Activated CD8-positive, alpha-beta memory T cell treated with anti-CD3 and anti-CD28 coated beads for 36 hours (primary cell): ENCODE results near the gene TMEM253. TPM values are rescaled to one million over a fixed set of nuclear protein-coding genes. Genes with fewer than 3 reads are reported as not detected.

Experiments
- CTCF ChIA-PET: fragments of 350-600 bp; sonication (Branson Sonifier 250); formaldehyde crosslinking; loops from one replicate; lab custom pipeline; 2021; ENCODE audit warnings: antibody characterized with exemption; lab: Charles Lee
- POLR2A ChIA-PET: fragments of 350-600 bp; sonication (Branson Sonifier 250); formaldehyde crosslinking; loops from one replicate; lab custom pipeline; 2021; ENCODE audit warnings: antibody characterized with exemption; lab: Charles Lee
- total RNA-seq, 2 experiments: library from RNA; stranded (reverse); gene quantifications; one replicate each; pipeline ENCODE4 v1.2.3, GENCODE V29; 2021

The TMEM253 gene
- total RNA-seq, 2 experiments from 2014 or later, result 0.13 TPM; not detected in 1

- ChIA-PET CTCF (interaction anchor here (1.3 to 2.8 kb wide), 2 partner anchors 17 to 70 kb away, joined by 3 to 7 read pairs; no protein-coding TSS in a partner anchor), POLR2A (no interaction called here)
These were observed 15.6 kb upstream of the TMEM253 start for GRCh38 chr14:21084998-21085853.

- POLR2A ChIA-PET, result interaction anchor here (0.7 kb wide), 1 partner anchor 16 kb away, joined by 4 read pairs; no protein-coding TSS in a partner anchor
These were observed 14.0 kb upstream of the TMEM253 start for GRCh38 chr14:21086908-21087293.

DNA sequence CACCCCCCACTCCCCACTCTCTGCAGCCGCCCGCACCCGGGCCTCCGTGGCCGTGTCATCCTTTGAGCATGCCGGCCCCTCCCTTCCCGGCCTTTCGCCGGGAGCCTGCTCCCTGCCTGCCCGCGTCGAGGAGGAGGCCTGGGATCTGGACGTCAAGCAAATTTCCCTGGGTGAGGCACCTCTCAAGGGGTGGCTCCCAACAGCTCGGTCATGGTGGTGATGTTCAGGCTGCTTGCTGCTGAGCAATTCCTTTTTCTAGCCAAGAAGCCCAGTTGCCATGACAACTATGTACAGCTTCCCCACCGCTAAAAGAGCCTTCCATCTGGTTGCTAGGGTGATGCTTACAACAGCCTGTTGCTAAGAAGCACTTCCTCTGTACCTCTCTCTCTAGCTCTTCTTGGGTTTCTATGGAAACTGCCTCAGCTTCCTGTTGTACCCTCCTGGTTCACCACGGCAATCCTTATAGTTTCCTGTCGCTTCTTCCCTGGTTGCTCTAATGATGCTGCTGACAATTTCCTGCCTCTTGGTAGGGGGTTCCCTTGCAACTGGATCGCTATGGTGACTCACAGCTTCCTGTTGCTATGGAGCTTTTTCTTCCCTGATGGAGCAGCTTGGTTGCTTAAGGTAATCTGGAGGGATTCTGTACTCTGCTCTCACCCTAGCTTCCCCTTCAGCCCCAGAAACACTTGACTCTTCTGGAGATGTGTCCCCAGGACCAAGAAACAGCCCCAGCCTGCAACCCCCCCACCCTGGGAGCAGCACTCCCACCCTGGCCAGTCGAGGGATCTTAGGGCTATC, 13.4 kb upstream of the TMEM253 start:
- ChIA-PET CTCF (interaction anchor here (1.0 to 3.9 kb wide), 6 partner anchors 16 to 72 kb away, joined by 4 to 27 read pairs (median 9); no protein-coding TSS in a partner anchor), POLR2A (interaction anchor here (0.7 kb wide), 1 partner anchor 16 kb away, joined by 4 read pairs; no protein-coding TSS in a partner anchor)

More at GRCh38 chr14:21086908-21087293, 14.0 kb upstream of the TMEM253 start:
- CTCF ChIA-PET, result interaction anchor here (1.0 to 3.9 kb wide), 4 partner anchors 16 to 72 kb away, joined by 6 to 27 read pairs (median 9); no protein-coding TSS in a partner anchor

GRCh38 chr14:21088687-21089086, 12.2 kb upstream of the TMEM253 start:
- ChIA-PET POLR2A (no interaction called here), CTCF (interaction anchor here (1.0 to 3.9 kb wide), 6 partner anchors 9 to 73 kb away, joined by 4 to 27 read pairs (median 8); no protein-coding TSS in a partner anchor)

DNA sequence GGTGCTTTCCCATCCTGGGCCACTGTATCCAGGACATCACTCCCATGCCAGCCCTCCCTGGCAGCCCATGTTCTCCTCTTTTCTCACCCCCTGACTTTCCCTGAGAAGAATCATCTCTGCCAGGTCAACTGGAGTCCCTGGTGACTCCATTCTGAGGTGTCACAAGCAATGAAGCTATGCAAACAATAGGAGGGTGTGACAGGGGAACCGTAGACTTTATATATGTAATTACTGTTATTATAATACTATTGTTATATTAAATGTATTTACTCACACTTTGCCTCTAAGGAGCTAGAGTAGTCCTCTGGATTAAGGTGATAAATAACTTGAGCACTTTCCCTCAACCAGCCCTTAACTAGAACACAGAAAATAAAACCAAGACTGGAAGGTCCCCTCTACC, 11.6 kb upstream of the TMEM253 start:
- POLR2A ChIA-PET, result interaction anchor here (0.7 kb wide), 1 partner anchor 65 kb away, joined by 3 read pairs; no protein-coding TSS in a partner anchor
- CTCF ChIA-PET, result interaction anchor here (0.6 to 3.9 kb wide), 9 partner anchors 8 to 469 kb away, joined by 3 to 27 read pairs (median 6); partner anchors contain the start of gene ARHGEF40

DNA sequence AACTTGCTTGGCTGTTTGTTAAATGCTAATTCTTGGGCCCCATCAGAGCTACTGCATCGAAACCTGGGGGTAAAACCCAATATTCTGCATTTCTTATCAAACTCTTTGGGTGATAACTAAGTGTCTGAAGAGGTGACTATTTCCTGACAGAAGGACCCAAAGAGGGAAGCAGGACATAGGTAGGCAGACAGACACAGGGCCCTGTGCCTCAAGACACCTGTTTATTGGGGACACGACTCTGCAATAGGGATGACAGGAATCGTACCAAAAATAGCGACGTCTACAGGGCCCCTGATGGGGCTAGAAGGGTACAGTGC, 11.0 kb upstream of the TMEM253 start:
- ChIA-PET POLR2A (interaction anchor here (0.7 kb wide), 1 partner anchor 66 kb away, joined by 3 read pairs; no protein-coding TSS in a partner anchor), CTCF (interaction anchor here (0.6 to 3.9 kb wide), 9 partner anchors 8 to 469 kb away, joined by 3 to 27 read pairs (median 6); partner anchors contain the start of gene ARHGEF40)

DNA sequence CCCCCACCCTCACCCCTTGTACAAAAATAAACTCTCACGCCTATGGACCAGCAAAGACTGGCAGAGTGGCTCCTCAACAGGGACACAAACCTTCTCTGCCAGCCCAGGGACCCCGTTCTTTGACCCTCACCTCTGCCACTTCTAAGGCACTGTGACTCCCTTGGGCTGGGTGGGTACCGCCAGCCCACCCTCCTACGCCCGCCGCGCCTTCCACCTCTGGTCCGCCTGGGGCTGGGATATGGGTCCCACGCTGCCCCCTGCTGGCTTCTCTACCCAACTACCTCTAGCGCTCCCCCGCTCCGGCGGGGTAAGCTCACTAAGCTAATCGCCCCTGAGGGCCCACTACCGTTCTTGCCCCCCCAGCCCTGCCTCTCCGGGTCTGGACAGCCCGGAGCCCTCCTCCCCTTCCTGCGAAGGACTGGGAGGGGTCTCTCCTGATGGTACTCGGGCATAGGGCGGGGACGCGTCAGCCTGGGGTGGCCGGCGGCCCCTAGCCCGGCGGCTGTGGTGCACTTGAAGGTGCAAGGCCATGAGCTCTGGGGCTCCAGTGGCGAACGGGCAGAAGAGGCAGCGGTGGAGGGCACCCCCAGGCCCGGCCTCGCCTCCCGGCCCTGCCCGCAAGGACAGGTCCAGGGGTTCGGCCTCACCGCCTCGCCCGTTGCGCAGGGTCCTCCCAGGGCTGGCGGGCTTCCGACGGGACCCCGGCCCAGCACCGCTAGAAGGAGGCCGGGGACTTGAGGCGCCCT, 10.5 kb upstream of the TMEM253 start:
- POLR2A ChIA-PET, result no interaction called here

GRCh38 chr14:21090940-21091663, 9.8 kb upstream of the TMEM253 start:
- ChIA-PET CTCF (interaction anchor here (0.8 to 5.9 kb wide), 13 partner anchors 11 to 91 kb away, joined by 3 to 142 read pairs (median 14); partner anchors contain the start of genes ARHGEF40 and TMEM253), POLR2A (no interaction called here)

More for the DNA sequence above, 10.5 kb upstream of the TMEM253 start:
- CTCF ChIA-PET, result interaction anchor here (0.8 to 3.9 kb wide), 8 partner anchors 14 to 468 kb away, joined by 3 to 35 read pairs (median 8); partner anchors contain the start of gene ARHGEF40

- ChIA-PET POLR2A (no interaction called here), CTCF (interaction anchor here (0.9 to 5.9 kb wide), 27 partner anchors 9 to 120 kb away, joined by 3 to 142 read pairs (median 5); partner anchors contain the start of genes ARHGEF40 and TMEM253)
These were observed 9.0 kb upstream of the TMEM253 start for GRCh38 chr14:21091821-21092272.

DNA sequence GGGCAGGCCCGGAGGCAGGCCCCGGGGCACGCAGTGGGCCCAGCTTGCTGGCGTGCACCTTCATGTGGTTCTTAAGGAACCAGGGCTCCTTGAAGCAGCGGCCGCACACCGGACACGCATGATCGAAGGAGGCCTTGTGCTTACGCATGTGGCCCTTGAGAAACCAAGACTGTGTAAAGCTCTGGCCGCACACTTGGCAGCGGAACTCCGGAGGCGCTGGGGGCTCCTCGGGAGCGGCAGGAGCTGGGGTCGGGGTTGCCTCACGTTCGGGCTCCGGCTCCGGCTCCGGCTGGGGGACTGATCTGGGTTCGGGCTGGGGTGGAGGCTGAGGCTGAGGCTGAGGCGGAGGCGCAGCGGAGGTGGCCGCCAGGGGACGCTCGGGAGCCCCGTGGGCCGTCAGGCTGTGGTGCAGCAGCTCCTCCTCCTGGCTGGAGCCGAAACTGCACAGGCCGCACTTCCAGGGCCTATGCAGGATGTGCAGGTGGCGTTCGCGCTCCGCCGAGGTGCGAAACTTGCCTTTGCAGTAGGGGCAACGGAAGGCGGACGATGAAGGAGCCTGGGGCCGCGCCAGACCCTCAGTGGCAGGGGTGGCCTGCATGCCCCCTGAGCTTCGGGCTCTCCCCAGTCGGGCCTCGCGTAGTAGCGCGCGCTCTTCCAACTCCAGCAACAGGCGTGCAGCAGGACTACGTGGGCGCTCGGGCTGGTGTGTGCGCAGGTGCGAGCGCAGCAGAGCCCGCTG, 8.4 kb upstream of the TMEM253 start:
- ChIA-PET CTCF (interaction anchor here (0.9 to 5.9 kb wide), 29 partner anchors 10 to 120 kb away, joined by 3 to 142 read pairs (median 5); partner anchors contain the start of genes ARHGEF40 and TMEM253), POLR2A (no interaction called here)

- ChIA-PET POLR2A (no interaction called here), CTCF (interaction anchor here (0.9 to 5.9 kb wide), 27 partner anchors 10 to 121 kb away, joined by 3 to 142 read pairs (median 5); partner anchors contain the start of genes ARHGEF40 and TMEM253)
These were observed 7.8 kb upstream of the TMEM253 start for GRCh38 chr14:21093018-21093417.

DNA sequence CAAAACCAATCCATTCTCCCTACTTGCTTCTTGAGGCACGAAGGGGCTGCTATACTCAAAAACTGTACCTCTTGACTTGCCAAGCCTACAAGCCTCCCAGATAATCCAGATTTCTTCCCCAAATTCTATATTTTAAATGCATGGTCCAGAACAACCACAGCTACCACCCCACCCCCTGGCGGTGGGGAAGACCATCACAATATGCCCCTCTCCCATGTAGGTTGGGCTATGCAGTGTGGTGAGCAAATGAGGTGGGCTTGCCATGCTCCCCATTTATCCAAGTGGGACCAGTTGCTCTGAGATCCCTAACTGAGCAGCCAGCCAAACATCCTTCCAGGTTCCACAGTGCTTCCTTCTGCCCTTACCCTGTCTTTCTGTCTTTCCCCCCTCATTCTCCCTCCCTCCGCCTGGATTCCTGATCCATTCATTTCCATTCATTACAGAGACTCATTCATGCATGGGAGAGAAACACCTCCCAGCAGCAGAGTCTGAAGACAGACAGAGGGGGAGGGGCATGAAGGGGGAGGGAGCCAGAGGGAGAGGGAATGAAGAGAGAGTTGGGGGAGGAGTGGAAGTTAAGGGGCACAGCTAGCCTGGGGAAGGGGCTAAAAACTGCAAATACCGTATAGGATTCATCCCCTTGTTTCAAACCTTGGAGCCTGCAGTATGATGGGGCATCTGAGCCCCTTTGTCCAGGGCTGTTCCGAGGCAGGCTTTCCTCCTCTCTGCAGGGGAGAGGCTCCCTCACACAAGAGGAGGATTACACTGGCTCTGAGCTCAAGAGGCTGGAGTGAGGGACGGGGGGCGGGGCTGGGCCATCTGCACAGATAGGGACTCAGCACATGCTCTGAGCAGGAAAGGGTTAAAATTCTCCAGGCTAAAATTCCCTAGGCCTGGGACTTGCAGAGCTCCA, 6.8 kb upstream of the TMEM253 start:
- POLR2A ChIA-PET, result no interaction called here
- CTCF ChIA-PET, result interaction anchor here (0.6 to 5.9 kb wide), 18 partner anchors 10 to 438 kb away, joined by 3 to 142 read pairs (median 10); partner anchors contain the start of genes ARHGEF40 and TMEM253

DNA sequence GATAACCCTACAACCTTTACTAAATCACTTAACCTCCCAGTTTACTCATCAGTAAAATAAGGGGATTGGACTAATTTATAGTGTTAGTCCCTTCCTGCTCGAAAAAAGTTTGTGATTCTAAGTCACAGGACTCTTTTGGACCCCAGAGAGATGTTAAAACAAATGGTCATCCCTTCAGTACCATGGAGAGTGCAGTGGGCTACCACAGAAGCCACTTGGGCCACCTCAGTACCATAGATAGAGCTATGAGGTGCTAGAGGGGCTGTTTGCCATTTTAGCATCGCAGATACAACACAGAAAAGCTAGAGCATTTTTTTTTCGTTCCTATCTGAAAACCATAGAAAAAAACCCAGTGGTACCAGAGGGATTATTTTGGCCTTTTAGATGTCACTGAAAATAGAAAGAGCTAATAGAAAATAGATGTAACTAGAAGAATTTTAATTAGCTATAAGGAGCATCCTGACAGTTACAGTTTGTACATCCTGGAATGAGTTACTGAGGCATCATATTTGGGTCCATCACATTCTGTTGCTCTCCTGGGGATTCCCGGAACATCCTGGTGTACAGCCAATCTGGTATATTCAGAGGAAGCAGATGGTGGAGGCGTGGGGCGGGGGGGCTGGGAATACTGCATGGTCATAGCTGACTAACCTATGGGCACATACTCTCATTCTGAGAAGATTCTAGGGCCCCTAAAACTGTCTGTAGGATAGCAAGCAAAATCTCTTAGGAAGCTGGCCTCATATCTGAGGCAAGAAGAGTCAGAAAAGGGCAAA, 5.2 kb upstream of the TMEM253 start:
- ChIA-PET POLR2A (no interaction called here), CTCF (interaction anchor here (1.1 to 5.9 kb wide), 4 partner anchors 8 to 81 kb away, joined by 3 to 142 read pairs (median 23); partner anchors contain the start of gene TMEM253)

DNA sequence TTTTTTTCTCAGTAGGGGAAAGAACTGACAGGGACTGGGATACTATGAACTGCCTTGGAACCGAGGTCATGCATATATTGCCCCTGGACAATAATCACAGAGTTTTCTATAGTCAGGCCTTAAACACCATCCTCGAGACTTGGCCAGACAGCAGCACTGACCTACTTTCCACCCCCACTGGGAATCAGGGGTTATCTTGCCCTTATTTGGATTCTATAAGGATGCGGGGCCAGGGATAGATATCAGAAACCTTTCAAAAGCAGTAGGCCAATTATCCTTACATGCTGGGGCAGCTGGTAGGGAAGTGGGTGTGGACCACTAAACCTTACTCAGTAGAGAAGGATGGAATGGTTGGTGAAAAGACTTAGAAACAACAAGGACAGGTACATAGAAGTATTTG, 4.4 kb upstream of the TMEM253 start:
- ChIA-PET CTCF (interaction anchor here (2.9 to 5.9 kb wide), 3 partner anchors 7 to 82 kb away, joined by 18 to 142 read pairs (median 28); partner anchors contain the start of gene TMEM253), POLR2A (interaction anchor here (0.6 kb wide), 1 partner anchor 249 kb away, joined by 3 read pairs; no protein-coding TSS in a partner anchor)
